ENCODE measurements around the gene ABCA13.
"Not testable (repeated sequence)": the region's sequence is repeated elsewhere in the genome, so short reads cannot be mapped to it uniquely, and the experiment has no call there.

GRCh38 chr7:48200946-48201589 lies 29.8 kb downstream of the ABCA13 start:
- TF ChIP-seq CTCF (IDR thresholded peaks at IDR 0.05; ENCODE audit: low read depth, low read length); POLR2A (IDR thresholded peaks at IDR 0.05; ENCODE audit: extremely low read depth, insufficient read length); MAX (IDR thresholded peaks at IDR 0.05; ENCODE audit: low read depth, low read length); MYC (IDR thresholded peaks at IDR 0.05; ENCODE audit: low read depth, low read length): not testable (repeated sequence)

Data from NB4 (cell line).